Peyer's patch (tissue), 4 donors: ENCODE data around the gene TMEM234. TPM values are rescaled to one million over a fixed set of nuclear protein-coding genes. Genes with fewer than 3 reads are reported as not detected.

Experiments
- DNase-seq, 3 donors: peaks; one replicate each; pipeline ENCODE4 v3.0.0-alpha.2; 2017 to 2019
- H3K27ac ChIP-seq, 4 donors: fragments of 200-600 bp; sonication (generic); one replicate each; pipeline ENCODE4 v1.5.1; 2016 to 2019
- H3K27me3 ChIP-seq, 2 donors: fragments of 200-600 bp; sonication (generic); one replicate each; pipeline ENCODE4 v1.5.1; 2019
- H3K36me3 ChIP-seq, 3 donors: fragments of 200-600 bp; sonication (generic); one replicate each; pipeline ENCODE4 v1.5.1; 2016 to 2019
- H3K4me1 ChIP-seq, 4 donors: fragments of 200-600 bp; sonication (generic); one replicate each; pipeline ENCODE4 v1.5.1; 2016 to 2019
- H3K4me3 ChIP-seq, 4 donors: fragments of 200-600 bp; sonication (generic); 1 replicate in 3 of 4; 2 replicates in 1 of 4; pipeline ENCODE4 v1.5.1; 2016 to 2019; ENCODE audit warnings: mild to moderate bottlenecking in 1 of 4
- H3K9me3 ChIP-seq, 4 donors: fragments of 200-600 bp; sonication (generic); one replicate each; pipeline ENCODE4 v1.5.1; 2016 to 2019; ENCODE audit warnings: mild to moderate bottlenecking in 1 of 4
- CTCF ChIP-seq, 6 experiments: fragments of 450-650 bp in 4 of 6; fragments of 200-600 bp in 2 of 6; sonication (generic) in 1 of 6; IDR thresholded peaks; one replicate each; pipeline ENCODE4 v1.5.1; 2017 to 2019; ENCODE audit warnings: antibody characterized with exemption in 6 of 6, mild to moderate bottlenecking in 3 of 6, moderate library complexity in 1 of 6
- POLR2A ChIP-seq, 2 donors: fragments of 450-650 bp; IDR thresholded peaks; one replicate each; pipeline ENCODE4 v1.5.1; 2017; ENCODE audit warnings: antibody characterized with exemption in 2 of 2, mild to moderate bottlenecking in 2 of 2, moderate library complexity in 2 of 2
- small RNA-seq, 2 donors: library from RNA; depleted of rRNA; stranded (forward); fragments of <200 nt; gene quantifications; one replicate each; pipeline ENCODE3, GENCODE V24; 2016
- total RNA-seq, 4 donors: library from RNA; depleted of rRNA; stranded (reverse); fragments of >200 nt; gene quantifications; one replicate each; pipeline ENCODE4 v1.1.0, GENCODE V29; 2016

Gene TMEM234
- total RNA-seq, 4 donors from 2014 or later: 15.9 to 47.0 (median 25.4) TPM

- H3K27me3 ChIP-seq: no peaks in the 10 kb centered on the region
- TF ChIP-seq CTCF (IDR thresholded peaks at IDR 0.05) (no peak), POLR2A (IDR thresholded peaks at IDR 0.05) (no peak)
- no peaks in the 10 kb centered on the region for H3K4me1 ChIP-seq
- no peaks in the 10 kb centered on the region for H3K9me3 ChIP-seq
- H3K4me3 ChIP-seq: no peak overlapping the region
- peaks cover 0 to 57% (median 0%) of the 10 kb centered on the region in 3 donors for H3K36me3 ChIP-seq
- no peak overlapping the region for H3K27ac ChIP-seq
- no peak for DNase-seq
Measured at GRCh38 chr1:32172621-32173245, 49.4 kb downstream of the TMEM234 start.

DNA sequence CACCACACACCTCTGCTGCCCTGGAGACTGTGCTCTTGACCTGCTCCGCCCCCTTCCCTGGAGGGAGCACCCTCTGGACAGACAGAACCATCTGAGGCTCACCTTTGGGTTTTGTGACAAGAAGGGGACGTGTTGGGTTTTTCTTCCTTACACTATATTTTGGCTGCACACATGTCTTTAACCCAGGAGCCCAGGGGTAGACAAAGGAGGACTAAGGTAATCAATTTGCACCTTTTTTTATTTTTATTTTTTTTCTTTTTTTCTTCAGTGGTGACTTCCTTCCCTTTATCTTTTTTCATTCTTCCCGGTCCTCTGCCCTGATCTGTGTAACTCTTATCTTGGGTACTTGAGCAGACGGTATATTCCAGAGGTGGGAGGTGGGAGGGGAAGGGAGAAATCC lies 51.2 kb downstream of the TMEM234 start:
- Histone ChIP-seq H3K36me3 (peaks cover 0 to 75% (median 0%) of the 10 kb centered on the region in 3 donors), H3K27me3 (no peaks in the 10 kb centered on the region), H3K4me1 (no peaks in the 10 kb centered on the region), H3K9me3 (no peaks in the 10 kb centered on the region), H3K27ac (no peak overlapping the region), H3K4me3 (no peak overlapping the region)
- no peak for TF ChIP-seq POLR2A (IDR thresholded peaks at IDR 0.05)
- TF ChIP-seq CTCF (IDR thresholded peaks at IDR 0.05): no peak
- no peak for DNase-seq

Small RNAs within 50 kb of the gene (small RNA-seq; reads per million reads assigned to genes)
- gene RF00017: 0 reads per million in 2 donors

Other genes with a start within 250 kb of the TMEM234 start
- 10 to 100 TPM; 54.2 to 97.4 (median 59.7) TPM for gene KHDRBS1, start 208.5 kb downstream of the TMEM234 start, total RNA-seq
- 1 to 10 TPM; 2.5 to 9.9 (median 6.6) TPM for gene TMEM39B, start 149.4 kb downstream of the TMEM234 start, total RNA-seq
- 10 to 100 TPM; 24.8 to 29.8 (median 25.6) TPM for gene KPNA6, start 114.3 kb downstream of the TMEM234 start, total RNA-seq
- 10 to 100 TPM; 27.1 to 46.2 (median 31.0) TPM for gene TXLNA, start 42.7 kb downstream of the TMEM234 start, total RNA-seq
- gene CCDC28B, start 21.8 kb downstream of the TMEM234 start, total RNA-seq: 1 to 10 TPM in 2 of 4 donors, not detected in 2; 1.1 to 2.4 TPM
- 1 to 10 TPM in 3 of 4 donors, under 1 TPM in 1; 0.88 to 8.3 (median 2.6) TPM for gene IQCC, start 16.7 kb downstream of the TMEM234 start, total RNA-seq
- under 1 TPM in 1 of 4 donors, not detected in 3; 0.85 TPM for gene DCDC2B, start 13.3 kb downstream of the TMEM234 start, total RNA-seq
- 100 to 1,000 TPM in 1 of 4 donors, 10 to 100 TPM in 3; 76.1 to 105 (median 84.7) TPM for gene EIF3I, start 54 bp upstream of the TMEM234 start, total RNA-seq
- 1 to 10 TPM in 2 of 4 donors, not detected in 2; 4.1 to 5.1 TPM for gene FAM167B, start 24.9 kb upstream of the TMEM234 start, total RNA-seq
- gene LCK, start 28.9 kb upstream of the TMEM234 start, total RNA-seq: 10 to 100 TPM in 2 of 4 donors, 1 to 10 TPM in 2; 8.6 to 59.4 (median 12.4) TPM
- gene HDAC1, start 69.7 kb upstream of the TMEM234 start, total RNA-seq: 100 to 1,000 TPM in 3 of 4 donors, 10 to 100 TPM in 1; 93.0 to 147 (median 122) TPM
- 10 to 100 TPM; 19.1 to 51.2 (median 35.9) TPM for gene MARCKSL1, start 113.9 kb upstream of the TMEM234 start, total RNA-seq
- 10 to 100 TPM; 15.7 to 44.5 (median 25.6) TPM for gene FAM229A, start 140.1 kb upstream of the TMEM234 start, total RNA-seq
- 1 to 10 TPM in 1 of 4 donors, not detected in 3; 5.2 TPM for gene TSSK3, start 140.2 kb upstream of the TMEM234 start, total RNA-seq
- 100 to 1,000 TPM in 3 of 4 donors, 10 to 100 TPM in 1; 89.1 to 140 (median 109) TPM for gene BSDC1, start 172.1 kb upstream of the TMEM234 start, total RNA-seq
- gene ZBTB8B, start 242.7 kb upstream of the TMEM234 start, total RNA-seq: under 1 TPM in 2 of 4 donors, not detected in 2; 0.13 to 0.19 TPM